Suprapubic skin (tissue), 4 donors: ENCODE results near the gene SHMT2.

Experiments used
- POLR2A ChIP-seq, 2 donors: fragments of 450-650 bp; IDR thresholded peaks; one replicate each; pipeline ENCODE4 v1.6.1; 2017; ENCODE audit warnings: antibody characterized with exemption in 2 of 2, mild to moderate bottlenecking in 2 of 2, moderate library complexity in 2 of 2
- POLR2AphosphoS5 ChIP-seq, 3 donors: sonication (generic); formaldehyde crosslinking; IDR thresholded peaks; one replicate each; pipeline ENCODE4 v1.6.1; 2017; ENCODE audit warnings: antibody characterized with exemption in 3 of 3
- TF ChIP-seq, protein P1 (sequence below), 2 donors: fragments of 200-600 bp in 1 of 2; fragments of 450-650 bp in 1 of 2; sonication (generic) in 1 of 2; IDR thresholded peaks; one replicate each; pipeline ENCODE4 v1.5.1; 2016 to 2019; ENCODE audit warnings: antibody characterized with exemption in 2 of 2, mild to moderate bottlenecking in 1 of 2, moderate library complexity in 1 of 2

DNA sequence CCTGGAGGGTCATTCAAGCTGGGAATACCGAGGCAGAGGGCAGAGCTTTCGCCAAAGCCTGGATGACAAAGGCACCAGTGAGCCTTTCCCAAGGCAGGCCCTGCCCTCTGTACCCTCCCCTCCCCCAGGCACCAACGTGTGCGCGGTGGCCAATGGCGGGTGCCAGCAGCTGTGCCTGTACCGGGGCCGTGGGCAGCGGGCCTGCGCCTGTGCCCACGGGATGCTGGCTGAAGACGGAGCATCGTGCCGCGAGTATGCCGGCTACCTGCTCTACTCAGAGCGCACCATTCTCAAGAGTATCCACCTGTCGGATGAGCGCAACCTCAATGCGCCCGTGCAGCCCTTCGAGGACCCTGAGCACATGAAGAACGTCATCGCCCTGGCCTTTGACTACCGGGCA lies 44.1 kb upstream of the SHMT2 start:
- TF ChIP-seq, protein P1, sequence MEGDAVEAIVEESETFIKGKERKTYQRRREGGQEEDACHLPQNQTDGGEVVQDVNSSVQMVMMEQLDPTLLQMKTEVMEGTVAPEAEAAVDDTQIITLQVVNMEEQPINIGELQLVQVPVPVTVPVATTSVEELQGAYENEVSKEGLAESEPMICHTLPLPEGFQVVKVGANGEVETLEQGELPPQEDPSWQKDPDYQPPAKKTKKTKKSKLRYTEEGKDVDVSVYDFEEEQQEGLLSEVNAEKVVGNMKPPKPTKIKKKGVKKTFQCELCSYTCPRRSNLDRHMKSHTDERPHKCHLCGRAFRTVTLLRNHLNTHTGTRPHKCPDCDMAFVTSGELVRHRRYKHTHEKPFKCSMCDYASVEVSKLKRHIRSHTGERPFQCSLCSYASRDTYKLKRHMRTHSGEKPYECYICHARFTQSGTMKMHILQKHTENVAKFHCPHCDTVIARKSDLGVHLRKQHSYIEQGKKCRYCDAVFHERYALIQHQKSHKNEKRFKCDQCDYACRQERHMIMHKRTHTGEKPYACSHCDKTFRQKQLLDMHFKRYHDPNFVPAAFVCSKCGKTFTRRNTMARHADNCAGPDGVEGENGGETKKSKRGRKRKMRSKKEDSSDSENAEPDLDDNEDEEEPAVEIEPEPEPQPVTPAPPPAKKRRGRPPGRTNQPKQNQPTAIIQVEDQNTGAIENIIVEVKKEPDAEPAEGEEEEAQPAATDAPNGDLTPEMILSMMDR (IDR thresholded peaks at IDR 0.05) = no peak
- TF ChIP-seq POLR2AphosphoS5 (IDR thresholded peaks at IDR 0.05) (no peak), POLR2A (IDR thresholded peaks at IDR 0.05) (no peak)
